ENCODE measurements around the gene SLC6A19.

Gene SLC6A19

GRCh38 chr5:1230551-1230950 is 29.2 kb downstream of the SLC6A19 start:
- no peak overlapping the region for H3K4me2 ChIP-seq
- no peak overlapping the region for H3K27ac ChIP-seq
- H3K27me3 ChIP-seq (ENCODE audit: insufficient read depth, low read depth), result peaks cover 5% of the 10 kb centered on the region; the same call in 1 of the 2 replicates
- no peaks in the 10 kb centered on the region for H3K4me1 ChIP-seq (ENCODE audit: low read depth, poor library complexity, severe bottlenecking)
- no peak overlapping the region for H3K4me3 ChIP-seq (IDR thresholded peaks at IDR 0.05; ENCODE audit: insufficient read depth, low read depth, low read length)
- H2AFZ ChIP-seq (ENCODE audit: low read depth), result no peak overlapping the region
- TF ChIP-seq CTCF (conservative IDR thresholded peaks at IDR 0.05; ENCODE audit: low read depth, low read length), result no peak
- H3K36me3 ChIP-seq (ENCODE audit: insufficient read depth), result no peaks in the 10 kb centered on the region
- H3K79me2 ChIP-seq (ENCODE audit: insufficient read depth, low read depth), result no peaks in the 10 kb centered on the region
- H3K9ac ChIP-seq, result no peak overlapping the region
- no peaks in the 10 kb centered on the region for H4K20me1 ChIP-seq (ENCODE audit: insufficient read depth)

GRCh38 chr5:1231354-1231905 is 30.0 kb downstream of the SLC6A19 start:
- no peaks in the 10 kb centered on the region for H3K79me2 ChIP-seq (ENCODE audit: insufficient read depth, low read depth)
- no peak overlapping the region for H2AFZ ChIP-seq (ENCODE audit: low read depth)
- H3K4me3 ChIP-seq (IDR thresholded peaks at IDR 0.05; ENCODE audit: insufficient read depth, low read depth, low read length), result no peak overlapping the region
- H3K9ac ChIP-seq, result no peak overlapping the region
- H3K4me1 ChIP-seq (ENCODE audit: low read depth, poor library complexity, severe bottlenecking), result no peaks in the 10 kb centered on the region
- H3K4me2 ChIP-seq, result no peak overlapping the region
- TF ChIP-seq CTCF (conservative IDR thresholded peaks at IDR 0.05; ENCODE audit: low read depth, low read length), result no peak
- H3K27me3 ChIP-seq (ENCODE audit: insufficient read depth, low read depth), result peaks cover under 1% of the 10 kb centered on the region; the same call in 1 of the 2 replicates
- H3K36me3 ChIP-seq (ENCODE audit: insufficient read depth), result no peaks in the 10 kb centered on the region
- no peak overlapping the region for H3K27ac ChIP-seq
- no peaks in the 10 kb centered on the region for H4K20me1 ChIP-seq (ENCODE audit: insufficient read depth)

- no peaks in the 10 kb centered on the region for H3K27me3 ChIP-seq (ENCODE audit: insufficient read depth, low read depth)
- TF ChIP-seq CTCF (conservative IDR thresholded peaks at IDR 0.05; ENCODE audit: low read depth, low read length), result no peak
- H3K4me2 ChIP-seq, result no peak overlapping the region
- H3K4me1 ChIP-seq (ENCODE audit: low read depth, poor library complexity, severe bottlenecking), result no peaks in the 10 kb centered on the region
- H3K27ac ChIP-seq, result no peak overlapping the region
- H2AFZ ChIP-seq (ENCODE audit: low read depth), result no peak overlapping the region
- H3K4me3 ChIP-seq (IDR thresholded peaks at IDR 0.05; ENCODE audit: insufficient read depth, low read depth, low read length), result no peak overlapping the region
- no peaks in the 10 kb centered on the region for H3K36me3 ChIP-seq (ENCODE audit: insufficient read depth)
- no peaks in the 10 kb centered on the region for H4K20me1 ChIP-seq (ENCODE audit: insufficient read depth)
- H3K79me2 ChIP-seq (ENCODE audit: insufficient read depth, low read depth), result no peaks in the 10 kb centered on the region
- no peak overlapping the region for H3K9ac ChIP-seq
Measured at GRCh38 chr5:1232780-1233179, 31.4 kb downstream of the SLC6A19 start.

- Histone ChIP-seq H2AFZ (ENCODE audit: low read depth) (no peak overlapping the region), H3K4me2 (no peak overlapping the region), H3K9ac (no peak overlapping the region), H3K27ac (no peak overlapping the region), H3K4me1 (ENCODE audit: low read depth, poor library complexity, severe bottlenecking) (no peaks in the 10 kb centered on the region), H3K36me3 (ENCODE audit: insufficient read depth) (no peaks in the 10 kb centered on the region), H4K20me1 (ENCODE audit: insufficient read depth) (no peaks in the 10 kb centered on the region), H3K79me2 (ENCODE audit: insufficient read depth, low read depth) (no peaks in the 10 kb centered on the region), H3K4me3 (IDR thresholded peaks at IDR 0.05; ENCODE audit: insufficient read depth, low read depth, low read length) (no peak overlapping the region), H3K27me3 (ENCODE audit: insufficient read depth, low read depth) (no peaks in the 10 kb centered on the region)
- no peak for TF ChIP-seq CTCF (conservative IDR thresholded peaks at IDR 0.05; ENCODE audit: low read depth, low read length)
Measured at GRCh38 chr5:1235379-1235778, 34.0 kb downstream of the SLC6A19 start.

Data from KMS-11 (cell line).